HG02623 (cell line): ENCODE data around the gene TALDO1.
"Not testable (repeated sequence)": the region's sequence is repeated elsewhere in the genome, so short reads cannot be mapped to it uniquely, and the experiment has no call there.

Source experiments
- ATAC-seq: cut with Tn5 transposase; IDR thresholded peaks from one replicate; pipeline ENCODE4 v1.9.1; 2021; ENCODE audit warnings: moderate library complexity; ENCODE audit not compliant: unreplicated experiment

The TALDO1 gene

GRCh38 chr11:734541-734940 is 12.7 kb upstream of the TALDO1 start:
- not testable (repeated sequence) for ATAC-seq

GRCh38 chr11:737366-737765 is 9.9 kb upstream of the TALDO1 start:
- ATAC-seq = no peak

- not testable (repeated sequence) for ATAC-seq
Observed at GRCh38 chr11:737899-738298, 9.4 kb upstream of the TALDO1 start.

GRCh38 chr11:742156-742546 is 5.1 kb upstream of the TALDO1 start:
- no peak for ATAC-seq

- no peak for ATAC-seq
Observed at GRCh38 chr11:742571-743201, 4.6 kb upstream of the TALDO1 start.

GRCh38 chr11:745428-745827 is 1.8 kb upstream of the TALDO1 start:
- no peak for ATAC-seq

GRCh38 chr11:746289-747157 is 741 bp upstream of the TALDO1 start:
- peak; percentile 1 for ATAC-seq

GRCh38 chr11:748007-748359 is 719 bp downstream of the TALDO1 start:
- ATAC-seq = peak; percentile 9

GRCh38 chr11:749731-750130 is 2.5 kb downstream of the TALDO1 start:
- ATAC-seq = no peak

GRCh38 chr11:760236-760635 is 13.0 kb downstream of the TALDO1 start:
- ATAC-seq = no peak

GRCh38 chr11:761526-762108 is 14.4 kb downstream of the TALDO1 start:
- ATAC-seq = no peak

- no peak for ATAC-seq
Observed at GRCh38 chr11:762421-763072, 15.3 kb downstream of the TALDO1 start.

GRCh38 chr11:763073-763463 is 15.8 kb downstream of the TALDO1 start:
- ATAC-seq = no peak

- no peak for ATAC-seq
Observed at GRCh38 chr11:763549-764321, 16.5 kb downstream of the TALDO1 start.

- ATAC-seq = no peak
Observed at GRCh38 chr11:764322-765024, 17.2 kb downstream of the TALDO1 start.

- no peak for ATAC-seq
Observed at GRCh38 chr11:765025-765801, 17.9 kb downstream of the TALDO1 start.

- no peak for ATAC-seq
Observed at GRCh38 chr11:765802-766091, 18.5 kb downstream of the TALDO1 start.

- no peak for ATAC-seq
Observed at GRCh38 chr11:766106-766935, 19.1 kb downstream of the TALDO1 start.

GRCh38 chr11:766936-767210 is 19.6 kb downstream of the TALDO1 start:
- ATAC-seq = no peak
